DOHH2 (cell line): ENCODE measurements around the gene NCKAP5.
"Not testable (repeated sequence)": the region's sequence is repeated elsewhere in the genome, so short reads cannot be mapped to it uniquely, and the experiment has no call there.

Experiments
- H3F3A ChIP-seq: fragments of 200-600 bp; sonication (generic), shearing (Covaris generic); 2 replicates; pipeline ENCODE4 v1.6.0; 2016; ENCODE audit warnings: antibody characterized with exemption, mild to moderate bottlenecking; ENCODE audit not compliant: control insufficient read depth, insufficient read depth
- H3K27ac ChIP-seq: fragments of 200-600 bp; sonication (generic); 2 replicates; pipeline ENCODE4 v1.5.1; 2014; ENCODE audit warnings: low read depth, mild to moderate bottlenecking, low read length, moderate library complexity
- H3K27me3 ChIP-seq: fragments of 200-600 bp; sonication (generic); 2 replicates; pipeline ENCODE4 v1.6.1; 2014; ENCODE audit warnings: mild to moderate bottlenecking, low read length, mixed read lengths; ENCODE audit not compliant: control insufficient read depth
- H3K36me3 ChIP-seq: fragments of 200-600 bp; sonication (generic); 2 replicates; pipeline ENCODE4 v1.6.1; 2014; ENCODE audit warnings: mild to moderate bottlenecking, low read length, moderate library complexity, mixed read lengths; ENCODE audit not compliant: control insufficient read depth
- H3K4me1 ChIP-seq: fragments of 200-600 bp; sonication (generic); 2 replicates; pipeline ENCODE4 v1.6.1; 2014; ENCODE audit warnings: mild to moderate bottlenecking, low read length, mixed read lengths; ENCODE audit not compliant: control insufficient read depth
- H3K4me2 ChIP-seq: fragments of 200-600 bp; sonication (generic); 2 replicates; pipeline ENCODE4 v1.6.0; 2014; ENCODE audit warnings: mild to moderate bottlenecking, low read length, moderate library complexity
- H3K4me3 ChIP-seq: fragments of 200-600 bp; sonication (generic); 2 replicates; pipeline ENCODE4 v1.5.1; 2014; ENCODE audit warnings: mild to moderate bottlenecking, low read length, mixed read lengths
- H3K79me2 ChIP-seq: fragments of 200-600 bp; sonication (generic); 2 replicates; pipeline ENCODE4 v1.6.1; 2014; ENCODE audit warnings: mild to moderate bottlenecking, low read length, mixed read lengths; ENCODE audit not compliant: control insufficient read depth
- H3K9me2 ChIP-seq: fragments of 200-600 bp; sonication (generic); replicated peaks from 2 replicates; pipeline ENCODE4 v1.6.1; 2014; ENCODE audit warnings: mild to moderate bottlenecking, low read length, mixed read lengths; ENCODE audit not compliant: control insufficient read depth
- H3K9me3 ChIP-seq: fragments of 200-600 bp; sonication (generic); 2 replicates; pipeline ENCODE4 v1.6.1; 2014; ENCODE audit warnings: antibody characterized with exemption, low read length, mixed read lengths; ENCODE audit not compliant: control insufficient read depth, insufficient read depth
- H4K20me1 ChIP-seq: fragments of 200-600 bp; sonication (generic); 2 replicates; pipeline ENCODE4 v1.6.0; 2014; ENCODE audit warnings: low read depth, mild to moderate bottlenecking, antibody characterized with exemption, low read length, moderate library complexity; ENCODE audit not compliant: control insufficient read depth, insufficient read depth
- CTCF ChIP-seq: fragments of 200-600 bp; sonication (generic); IDR thresholded peaks from one replicate; pipeline ENCODE4 v1.5.1; 2014; ENCODE audit warnings: antibody characterized with exemption, mild to moderate bottlenecking, low read depth, low read length; ENCODE audit not compliant: poor library complexity, severe bottlenecking
- EZH2phosphoT487 ChIP-seq: fragments of 200-600 bp; sonication (generic); IDR thresholded peaks from 2 replicates; pipeline ENCODE4 v1.6.1; 2017; ENCODE audit warnings: borderline replicate concordance, mild to moderate bottlenecking, antibody characterized with exemption, low read length, moderate library complexity, mixed read lengths

NCKAP5 gene

GRCh38 chr2:132715386-132716351 lies 852.6 kb downstream of the NCKAP5 start:
- H3K9me2 ChIP-seq, result no peaks in the 10 kb centered on the region
- no peak overlapping the region for H3K4me2 ChIP-seq
- no peak overlapping the region for H3K4me3 ChIP-seq
- H3F3A ChIP-seq, result no peaks in the 10 kb centered on the region
- no peaks in the 10 kb centered on the region for H3K36me3 ChIP-seq
- H3K27me3 ChIP-seq, result no peaks in the 10 kb centered on the region
- H3K9me3 ChIP-seq, result no peaks in the 10 kb centered on the region
- H4K20me1 ChIP-seq, result no peaks in the 10 kb centered on the region
- TF ChIP-seq EZH2phosphoT487 (no peak), CTCF (no peak)
- H3K79me2 ChIP-seq, result no peaks in the 10 kb centered on the region
- H3K4me1 ChIP-seq, result no peaks in the 10 kb centered on the region
- no peak overlapping the region for H3K27ac ChIP-seq

GRCh38 chr2:132703396-132703795 lies 864.9 kb downstream of the NCKAP5 start:
- no peaks in the 10 kb centered on the region for H3K36me3 ChIP-seq
- no peak overlapping the region for H3K27ac ChIP-seq
- H3K9me2 ChIP-seq, result no peaks in the 10 kb centered on the region
- no peaks in the 10 kb centered on the region for H3K79me2 ChIP-seq
- TF ChIP-seq EZH2phosphoT487 (no peak), CTCF (no peak)
- H4K20me1 ChIP-seq, result no peaks in the 10 kb centered on the region
- no peaks in the 10 kb centered on the region for H3K27me3 ChIP-seq
- no peak overlapping the region for H3K4me3 ChIP-seq
- no peak overlapping the region for H3K4me2 ChIP-seq
- no peaks in the 10 kb centered on the region; the same call in 1 of the 2 replicates for H3K9me3 ChIP-seq
- H3F3A ChIP-seq, result no peaks in the 10 kb centered on the region
- no peaks in the 10 kb centered on the region for H3K4me1 ChIP-seq

- TF ChIP-seq EZH2phosphoT487 (no peak), CTCF (no peak)
- Histone ChIP-seq H3K27me3 (no peaks in the 10 kb centered on the region), H3K27ac (no peak overlapping the region), H3K4me3 (no peak overlapping the region), H3K9me3 (no peaks in the 10 kb centered on the region), H4K20me1 (no peaks in the 10 kb centered on the region), H3K9me2 (no peaks in the 10 kb centered on the region), H3F3A (no peaks in the 10 kb centered on the region), H3K4me2 (no peak overlapping the region), H3K79me2 (no peaks in the 10 kb centered on the region), H3K4me1 (no peaks in the 10 kb centered on the region), H3K36me3 (no peaks in the 10 kb centered on the region)
Observed at GRCh38 chr2:132701810-132702209, 866.5 kb downstream of the NCKAP5 start.

- H3F3A ChIP-seq, H3K4me1 ChIP-seq, H3K36me3 ChIP-seq, H3K4me2 ChIP-seq, H3K4me3 ChIP-seq, H3K27ac ChIP-seq, H3K79me2 ChIP-seq, H3K27me3 ChIP-seq, H4K20me1 ChIP-seq, H3K9me2 ChIP-seq, H3K9me3 ChIP-seq: not testable (repeated sequence)
Observed at GRCh38 chr2:132699802-132700201, 868.5 kb downstream of the NCKAP5 start.

GRCh38 chr2:132698347-132698746 lies 869.9 kb downstream of the NCKAP5 start:
- not testable (repeated sequence) for H3K9me2 ChIP-seq, H4K20me1 ChIP-seq, H3K4me1 ChIP-seq, H3K79me2 ChIP-seq, H3K27ac ChIP-seq, H3K36me3 ChIP-seq, H3K4me2 ChIP-seq, H3K4me3 ChIP-seq, H3K27me3 ChIP-seq, H3K9me3 ChIP-seq, H3F3A ChIP-seq
